ENCODE measurements around the gene GABBR2.
"Not testable (repeated sequence)": the region's sequence is repeated elsewhere in the genome, so short reads cannot be mapped to it uniquely, and the experiment has no call there.

GABBR2 gene

DNA sequence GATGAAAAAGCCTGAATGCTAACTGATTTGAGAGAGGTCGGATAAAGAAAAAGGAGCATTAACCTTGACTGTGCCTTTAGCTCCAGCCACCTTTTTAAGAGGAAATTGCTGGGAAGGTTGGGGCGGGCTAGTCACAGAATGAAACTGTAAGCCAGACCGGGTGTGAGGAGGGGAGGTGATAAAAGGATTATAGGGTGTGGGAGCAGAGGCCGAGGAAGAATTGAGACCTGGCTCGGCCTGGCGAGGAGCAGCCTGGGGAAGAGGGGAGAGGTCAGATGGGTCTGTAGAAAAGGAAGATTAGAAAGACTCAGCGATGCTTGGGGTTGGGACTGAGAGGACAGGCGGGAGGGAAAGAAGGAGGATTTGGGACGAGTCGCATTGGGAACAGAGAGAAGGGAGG is 439.1 kb downstream of the GABBR2 start:
- H3K9me3 ChIP-seq (ENCODE audit: control insufficient read depth, low read length); H3K4me3 ChIP-seq (ENCODE audit: low read length); H3K9ac ChIP-seq (ENCODE audit: low read length); DNase-seq (ENCODE audit: low read depth); H3K36me3 ChIP-seq (ENCODE audit: control insufficient read depth, insufficient read depth, low read length, severe bottlenecking); H3K4me1 ChIP-seq (ENCODE audit: control insufficient read depth, insufficient read depth, low read length): not testable (repeated sequence)
- peaks cover 14% of the 10 kb centered on the region for H3K27me3 ChIP-seq (replicated peaks; ENCODE audit: control insufficient read depth, insufficient read depth, low read length)

- H3K9me3 ChIP-seq (ENCODE audit: control insufficient read depth, low read length); H3K27me3 ChIP-seq (replicated peaks; ENCODE audit: control insufficient read depth, insufficient read depth, low read length); DNase-seq (ENCODE audit: low read depth); H3K4me1 ChIP-seq (ENCODE audit: control insufficient read depth, insufficient read depth, low read length); H3K36me3 ChIP-seq (ENCODE audit: control insufficient read depth, insufficient read depth, low read length, severe bottlenecking); H3K4me3 ChIP-seq (ENCODE audit: low read length); H3K9ac ChIP-seq (ENCODE audit: low read length): not testable (repeated sequence)
These were observed 441.2 kb downstream of the GABBR2 start for GRCh38 chr9:98267556-98267955.

- no peaks in the 10 kb centered on the region for H3K9me3 ChIP-seq (ENCODE audit: control insufficient read depth, low read length)
- H3K27me3 ChIP-seq (replicated peaks; ENCODE audit: control insufficient read depth, insufficient read depth, low read length) = no peaks in the 10 kb centered on the region
- H3K4me1 ChIP-seq (ENCODE audit: control insufficient read depth, insufficient read depth, low read length) = no peaks in the 10 kb centered on the region
- no peak for DNase-seq (ENCODE audit: low read depth)
- H3K4me3 ChIP-seq (ENCODE audit: low read length) = no peak overlapping the region
- H3K9ac ChIP-seq (ENCODE audit: low read length) = no peak overlapping the region
- H3K36me3 ChIP-seq (ENCODE audit: control insufficient read depth, insufficient read depth, low read length, severe bottlenecking) = no peaks in the 10 kb centered on the region
These were observed 444.2 kb downstream of the GABBR2 start for GRCh38 chr9:98264516-98264915.

DNA sequence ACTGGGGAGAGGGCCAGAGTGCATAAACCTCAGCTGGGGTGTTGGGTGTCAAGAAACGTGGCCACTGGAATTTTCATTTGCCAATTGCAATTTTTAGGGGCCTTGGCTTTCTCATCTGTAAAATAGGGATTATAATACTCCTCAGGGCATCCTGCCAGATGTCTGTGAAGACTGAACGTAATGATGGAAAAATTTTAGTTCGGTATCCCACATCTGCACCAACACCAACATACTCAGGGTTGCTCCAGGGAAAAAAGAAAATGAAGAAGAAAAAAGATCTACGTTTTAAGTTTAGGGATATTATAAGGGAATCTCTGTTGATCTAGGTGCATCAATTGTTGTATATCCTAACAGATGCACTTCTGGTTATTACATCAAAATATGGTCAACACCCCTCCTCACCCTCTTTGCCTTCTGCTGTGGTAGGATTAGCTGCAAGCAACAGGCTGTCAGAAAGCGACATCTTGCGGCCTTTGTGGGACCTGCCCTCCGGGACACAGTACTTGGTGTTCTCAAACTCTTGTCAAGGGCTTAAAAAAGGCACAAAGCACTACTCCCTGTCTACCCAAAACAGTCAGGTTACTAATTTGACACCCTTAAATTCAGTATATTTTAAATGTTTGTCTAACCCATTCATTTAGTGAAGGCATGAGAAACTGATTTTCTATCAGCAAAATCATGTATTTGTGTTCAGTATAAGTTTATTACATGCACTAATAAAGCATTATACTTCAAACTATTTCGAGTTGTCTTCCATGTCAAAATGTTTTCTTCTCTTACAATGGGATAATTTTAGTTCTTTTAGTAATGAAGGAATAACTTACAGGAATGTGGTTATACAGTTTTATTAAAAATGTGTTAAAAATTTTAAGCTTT is 445.0 kb downstream of the GABBR2 start:
- Histone ChIP-seq H3K4me1 (ENCODE audit: control insufficient read depth, insufficient read depth, low read length) (no peaks in the 10 kb centered on the region), H3K36me3 (ENCODE audit: control insufficient read depth, insufficient read depth, low read length, severe bottlenecking) (no peaks in the 10 kb centered on the region), H3K27me3 (replicated peaks; ENCODE audit: control insufficient read depth, insufficient read depth, low read length) (no peaks in the 10 kb centered on the region), H3K9ac (ENCODE audit: low read length) (no peak overlapping the region), H3K9me3 (ENCODE audit: control insufficient read depth, low read length) (no peaks in the 10 kb centered on the region), H3K4me3 (ENCODE audit: low read length) (no peak overlapping the region)
- peak; percentile 93 for DNase-seq (ENCODE audit: low read depth)

DNA sequence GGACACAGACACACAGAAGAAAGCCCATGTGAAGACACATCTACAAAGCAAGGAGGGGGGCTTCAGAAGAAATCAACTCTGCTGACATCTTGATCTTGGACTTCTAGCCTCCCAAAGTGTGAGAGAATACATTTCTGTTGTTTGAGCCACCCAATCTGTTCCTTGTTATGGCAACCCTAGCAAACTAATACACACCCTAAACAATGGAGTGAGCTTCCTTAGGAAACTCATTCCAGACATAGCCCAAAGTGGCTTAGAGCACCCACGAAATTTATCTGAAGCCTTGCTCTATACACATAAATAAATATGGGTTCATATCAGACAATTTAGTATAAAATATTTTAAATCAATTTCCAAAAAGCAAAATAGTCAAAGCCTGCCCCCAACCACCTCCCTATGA is 445.7 kb downstream of the GABBR2 start:
- H3K9me3 ChIP-seq (ENCODE audit: control insufficient read depth, low read length) = no peaks in the 10 kb centered on the region
- H3K4me3 ChIP-seq (ENCODE audit: low read length) = no peak overlapping the region
- H3K9ac ChIP-seq (ENCODE audit: low read length) = no peak overlapping the region
- no peak for DNase-seq (ENCODE audit: low read depth)
- no peaks in the 10 kb centered on the region for H3K4me1 ChIP-seq (ENCODE audit: control insufficient read depth, insufficient read depth, low read length)
- H3K27me3 ChIP-seq (replicated peaks; ENCODE audit: control insufficient read depth, insufficient read depth, low read length) = no peaks in the 10 kb centered on the region
- no peaks in the 10 kb centered on the region for H3K36me3 ChIP-seq (ENCODE audit: control insufficient read depth, insufficient read depth, low read length, severe bottlenecking)

GRCh38 chr9:98262056-98262455 is 446.7 kb downstream of the GABBR2 start:
- no peak for DNase-seq (ENCODE audit: low read depth)
- Histone ChIP-seq H3K9me3 (ENCODE audit: control insufficient read depth, low read length) (no peaks in the 10 kb centered on the region), H3K4me3 (ENCODE audit: low read length) (no peak overlapping the region), H3K27me3 (replicated peaks; ENCODE audit: control insufficient read depth, insufficient read depth, low read length) (no peaks in the 10 kb centered on the region), H3K9ac (ENCODE audit: low read length) (no peak overlapping the region), H3K36me3 (ENCODE audit: control insufficient read depth, insufficient read depth, low read length, severe bottlenecking) (no peaks in the 10 kb centered on the region), H3K4me1 (ENCODE audit: control insufficient read depth, insufficient read depth, low read length) (no peaks in the 10 kb centered on the region)

- no peak overlapping the region for H3K4me3 ChIP-seq (ENCODE audit: low read length)
- DNase-seq (ENCODE audit: low read depth) = no peak
- no peaks in the 10 kb centered on the region for H3K9me3 ChIP-seq (ENCODE audit: control insufficient read depth, low read length)
- no peaks in the 10 kb centered on the region for H3K4me1 ChIP-seq (ENCODE audit: control insufficient read depth, insufficient read depth, low read length)
- no peaks in the 10 kb centered on the region for H3K36me3 ChIP-seq (ENCODE audit: control insufficient read depth, insufficient read depth, low read length, severe bottlenecking)
- no peak overlapping the region for H3K9ac ChIP-seq (ENCODE audit: low read length)
- H3K27me3 ChIP-seq (replicated peaks; ENCODE audit: control insufficient read depth, insufficient read depth, low read length) = no peaks in the 10 kb centered on the region
These were observed 448.1 kb downstream of the GABBR2 start for GRCh38 chr9:98260635-98261034.

GRCh38 chr9:98259791-98260190 is 448.9 kb downstream of the GABBR2 start:
- H3K27me3 ChIP-seq (replicated peaks; ENCODE audit: control insufficient read depth, insufficient read depth, low read length) = no peaks in the 10 kb centered on the region
- H3K4me1 ChIP-seq (ENCODE audit: control insufficient read depth, insufficient read depth, low read length) = peaks cover 3% of the 10 kb centered on the region
- no peak overlapping the region for H3K4me3 ChIP-seq (ENCODE audit: low read length)
- H3K9me3 ChIP-seq (ENCODE audit: control insufficient read depth, low read length) = no peaks in the 10 kb centered on the region
- no peak for DNase-seq (ENCODE audit: low read depth)
- H3K9ac ChIP-seq (ENCODE audit: low read length) = no peak overlapping the region
- H3K36me3 ChIP-seq (ENCODE audit: control insufficient read depth, insufficient read depth, low read length, severe bottlenecking) = no peaks in the 10 kb centered on the region

DNA sequence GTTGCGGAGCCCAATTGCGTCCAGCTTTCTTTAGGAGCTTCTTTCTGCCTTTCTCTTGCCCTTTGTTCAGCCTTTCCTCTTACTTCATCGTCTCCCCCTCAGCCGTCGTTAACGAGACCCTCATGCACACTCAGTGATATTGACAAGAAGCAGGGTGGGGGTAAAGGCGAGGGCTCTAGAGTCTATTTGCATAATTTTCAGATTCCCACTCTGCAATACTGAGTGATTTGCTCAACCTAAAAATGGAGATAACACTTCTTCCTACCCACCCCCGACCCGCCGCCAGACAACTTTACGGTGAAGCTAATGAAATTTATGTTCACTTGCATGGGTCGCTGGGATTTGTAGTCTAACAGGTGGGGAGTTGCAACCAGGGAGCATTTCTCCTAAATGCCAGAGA is 452.0 kb downstream of the GABBR2 start:
- Histone ChIP-seq H3K36me3 (ENCODE audit: control insufficient read depth, insufficient read depth, low read length, severe bottlenecking) (no peaks in the 10 kb centered on the region), H3K4me3 (ENCODE audit: low read length) (peak overlapping the region; percentile 95), H3K27me3 (replicated peaks; ENCODE audit: control insufficient read depth, insufficient read depth, low read length) (no peaks in the 10 kb centered on the region), H3K9me3 (ENCODE audit: control insufficient read depth, low read length) (no peaks in the 10 kb centered on the region), H3K9ac (ENCODE audit: low read length) (peak overlapping the region; percentile 93), H3K4me1 (ENCODE audit: control insufficient read depth, insufficient read depth, low read length) (peaks cover 19% of the 10 kb centered on the region)
- no peak for DNase-seq (ENCODE audit: low read depth)

- DNase-seq (ENCODE audit: low read depth) = peak; percentile 96
These were observed 453.0 kb downstream of the GABBR2 start, which contains the start of gene TBC1D2 for GRCh38 chr9:98255578-98256296. Gene TBC1D2 (minus strand): TSS chr9:98255649. CDS start chr9:98255541, 108 bp downstream.

DNA sequence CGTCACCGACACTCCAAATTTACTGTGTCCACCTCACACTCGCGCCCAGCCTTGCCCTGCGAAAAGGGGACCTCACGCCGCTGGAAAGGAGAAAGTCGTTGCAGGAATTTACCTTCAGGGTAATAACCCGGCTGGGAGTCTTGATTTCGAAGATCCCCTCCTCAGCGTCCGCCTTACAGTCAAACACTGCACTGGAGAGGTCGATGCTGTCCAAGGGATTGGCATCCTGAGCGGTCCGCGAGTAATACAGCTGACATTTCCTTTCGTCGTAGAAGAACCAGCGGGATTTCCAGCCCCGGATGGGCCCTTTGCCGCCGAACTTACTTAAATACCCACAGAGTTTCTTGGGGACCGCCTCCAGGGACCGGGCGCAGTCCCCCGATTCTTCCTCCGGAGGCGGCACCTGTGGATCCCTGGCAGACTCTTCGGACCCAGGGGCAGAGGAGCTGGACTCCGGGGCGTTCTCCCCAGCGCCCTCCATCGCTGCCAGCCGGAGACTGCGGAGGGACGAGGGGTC is 453.6 kb downstream of the GABBR2 start:
- H3K27me3 ChIP-seq (replicated peaks; ENCODE audit: control insufficient read depth, insufficient read depth, low read length) = no peaks in the 10 kb centered on the region
- no peaks in the 10 kb centered on the region for H3K36me3 ChIP-seq (ENCODE audit: control insufficient read depth, insufficient read depth, low read length, severe bottlenecking)
- peaks cover 32% of the 10 kb centered on the region for H3K4me1 ChIP-seq (ENCODE audit: control insufficient read depth, insufficient read depth, low read length)
- no peaks in the 10 kb centered on the region for H3K9me3 ChIP-seq (ENCODE audit: control insufficient read depth, low read length)
- H3K4me3 ChIP-seq (ENCODE audit: low read length) = peak overlapping the region; percentile 95
- peak overlapping the region; percentile 93 for H3K9ac ChIP-seq (ENCODE audit: low read length)
- peak; percentile 64 for DNase-seq (ENCODE audit: low read depth)

More at GRCh38 chr9:98255578-98256296, 453.0 kb downstream of the GABBR2 start, which contains the start of gene TBC1D2:
- Histone ChIP-seq H3K9ac (ENCODE audit: low read length) (peak within 1 kb of the TSS; percentile 93), H3K9me3 (ENCODE audit: control insufficient read depth, low read length) (no peaks in the 10 kb centered on the region), H3K4me3 (ENCODE audit: low read length) (peak within 1 kb of the TSS; percentile 95), H3K36me3 (ENCODE audit: control insufficient read depth, insufficient read depth, low read length, severe bottlenecking) (no peaks in the 10 kb centered on the region), H3K27me3 (replicated peaks; ENCODE audit: control insufficient read depth, insufficient read depth, low read length) (no peaks in the 10 kb centered on the region), H3K4me1 (ENCODE audit: control insufficient read depth, insufficient read depth, low read length) (peaks cover 26% of the 10 kb centered on the region)

Measured in adipocyte (in vitro differentiated cells).